ENCODE data around the gene MGMT.

GRCh38 chr10:129745186-129745750, 278.2 kb downstream of the MGMT start:
- no peak for TF ChIP-seq CTCF (IDR thresholded peaks at IDR 0.05; ENCODE audit: poor library complexity, severe bottlenecking)
- no peak for TF ChIP-seq EP300 (conservative IDR thresholded peaks at IDR 0.05; ENCODE audit: poor library complexity, severe bottlenecking)
- no peak for TF ChIP-seq REST (IDR thresholded peaks at IDR 0.05; ENCODE audit: borderline replicate concordance)
- no peak for TF ChIP-seq POLR2AphosphoS5 (IDR thresholded peaks at IDR 0.05)
- no peak for TF ChIP-seq EZH2 (IDR thresholded peaks at IDR 0.05; ENCODE audit: borderline replicate concordance, insufficient read depth, low read length, poor library complexity, severe bottlenecking)
- no peak for TF ChIP-seq SMC3 (conservative IDR thresholded peaks at IDR 0.05; ENCODE audit: poor library complexity)
- TF ChIP-seq TAF1 (IDR thresholded peaks at IDR 0.05; ENCODE audit: low read depth) = no peak
- TF ChIP-seq RAD21 (conservative IDR thresholded peaks at IDR 0.05) = no peak

Data from neural cell (in vitro differentiated cells).